Neuronal stem cell (in vitro differentiated cells): ENCODE results near the gene FOXF2.

Experiments
- DNase-seq: peaks from one replicate; pipeline ENCODE4 v3.0.0-alpha.2; 2013; ENCODE audit warnings: low spot score
- H2AFZ ChIP-seq: one replicate; pipeline ENCODE4 v1.6.1; 2013; ENCODE audit warnings: mild to moderate bottlenecking, low read length, inconsistent platforms
- H2AK5ac ChIP-seq: 2 replicates; pipeline ENCODE4 v1.6.1; 2013; ENCODE audit warnings: low read depth, mild to moderate bottlenecking, inconsistent platforms, low read length, moderate library complexity, mixed read lengths
- H2BK120ac ChIP-seq: 2 replicates; pipeline ENCODE4 v1.6.1; 2013; ENCODE audit warnings: low read depth, mild to moderate bottlenecking, inconsistent platforms, low read length, moderate library complexity, mixed read lengths
- H2BK12ac ChIP-seq: one replicate; pipeline ENCODE4 v1.6.1; 2013; ENCODE audit warnings: low read length, inconsistent platforms
- H2BK15ac ChIP-seq: 2 replicates; pipeline ENCODE4 v1.6.1; 2013; ENCODE audit warnings: mild to moderate bottlenecking, low read length, inconsistent platforms, mixed read lengths
- H2BK5ac ChIP-seq: one replicate; pipeline ENCODE4 v1.6.1; 2013; ENCODE audit warnings: inconsistent platforms, mild to moderate bottlenecking, low read length, moderate library complexity
- H3K14ac ChIP-seq: one replicate; pipeline ENCODE4 v1.6.1; 2013; ENCODE audit warnings: low read length, inconsistent platforms
- H3K18ac ChIP-seq: 2 replicates; pipeline ENCODE4 v1.6.1; 2013; ENCODE audit warnings: low read length, inconsistent platforms
- H3K23ac ChIP-seq: 2 replicates; pipeline ENCODE4 v1.6.1; 2013; ENCODE audit warnings: low read depth, mild to moderate bottlenecking, mixed read lengths, low read length, inconsistent platforms; ENCODE audit not compliant: poor library complexity
- H3K27ac ChIP-seq: replicated peaks from 3 replicates; pipeline ENCODE4 v1.5.1; 2013; ENCODE audit warnings: low read length, inconsistent platforms
- H3K27me3 ChIP-seq, 3 experiments: 2 replicates each; pipeline ENCODE4 v1.6.1; 2013; ENCODE audit warnings: low read length in 3 of 3, mild to moderate bottlenecking in 2 of 3, inconsistent platforms in 1 of 3, low read depth in 1 of 3, mixed read lengths in 1 of 3, moderate library complexity in 1 of 3; ENCODE audit not compliant: control insufficient read depth in 3 of 3, insufficient read depth in 3 of 3
- H3K36me3 ChIP-seq, 2 donors: replicated peaks in 1 of 2; 2 replicates each; pipeline ENCODE4 v1.6.1; 2013; ENCODE audit warnings: low read length in 2 of 2; ENCODE audit not compliant: control insufficient read depth in 2 of 2, insufficient read depth in 2 of 2
- H3K4ac ChIP-seq: 2 replicates; pipeline ENCODE4 v1.6.1; 2013; ENCODE audit warnings: inconsistent platforms, mild to moderate bottlenecking, low read length, moderate library complexity
- H3K4me1 ChIP-seq, 2 donors: 1 replicate in 1 of 2; 2 replicates in 1 of 2; pipeline ENCODE4 v1.6.1; 2013; ENCODE audit warnings: low read length in 2 of 2, low read depth in 1 of 2; ENCODE audit not compliant: control insufficient read depth in 2 of 2, insufficient read depth in 1 of 2
- H3K4me2 ChIP-seq: one replicate; pipeline ENCODE4 v1.6.1; 2013; ENCODE audit warnings: mild to moderate bottlenecking, low read length, inconsistent platforms; ENCODE audit not compliant: insufficient read depth, poor library complexity, severe bottlenecking
- H3K4me3 ChIP-seq, 2 donors: 2 replicates each; pipeline ENCODE4 v1.5.1; 2013; ENCODE audit warnings: low read length in 2 of 2, mild to moderate bottlenecking in 2 of 2, inconsistent platforms in 1 of 2, moderate library complexity in 1 of 2
- H3K79me1 ChIP-seq: one replicate; pipeline ENCODE4 v1.6.1; 2013; ENCODE audit warnings: low read depth, mild to moderate bottlenecking, inconsistent platforms, low read length, moderate library complexity
- H3K9ac ChIP-seq: one replicate; pipeline ENCODE4 v1.6.1; 2013; ENCODE audit warnings: mild to moderate bottlenecking, low read depth, low read length, inconsistent platforms; ENCODE audit not compliant: poor library complexity
- H3K9me3 ChIP-seq, 2 donors: replicated peaks in 1 of 2; 2 replicates each; pipeline versions ENCODE3 to v1.6.1; 2013; ENCODE audit warnings: low read length in 2 of 2, mild to moderate bottlenecking in 2 of 2, inconsistent platforms in 1 of 2, low read depth in 1 of 2, mixed read lengths in 1 of 2, moderate library complexity in 1 of 2; ENCODE audit not compliant: control insufficient read depth in 2 of 2, insufficient read depth in 1 of 2
- H4K8ac ChIP-seq: one replicate; pipeline ENCODE4 v1.6.1; 2013; ENCODE audit warnings: low read depth, mild to moderate bottlenecking, inconsistent platforms, low read length, moderate library complexity
- H4K91ac ChIP-seq: one replicate; pipeline ENCODE4 v1.6.1; 2013; ENCODE audit warnings: low read length, low read depth, mild to moderate bottlenecking, inconsistent platforms; ENCODE audit not compliant: poor library complexity
- WGBS, 2 donors: extraction: QIAGEN DNeasy Blood & Tissue Kit; methylation state at CpG; one replicate each; pipeline ENCODE4 v1.1.7; 2013; ENCODE audit warnings: missing lambda C conversion rate in 2 of 2, mixed read lengths in 1 of 2; ENCODE audit not compliant: insufficient read length in 2 of 2, insufficient replicate concordance in 1 of 2; ENCODE audit errors: extremely low coverage in 2 of 2; 5-methylcytosine and 5-hydroxymethylcytosine counted together

The FOXF2 gene

DNA sequence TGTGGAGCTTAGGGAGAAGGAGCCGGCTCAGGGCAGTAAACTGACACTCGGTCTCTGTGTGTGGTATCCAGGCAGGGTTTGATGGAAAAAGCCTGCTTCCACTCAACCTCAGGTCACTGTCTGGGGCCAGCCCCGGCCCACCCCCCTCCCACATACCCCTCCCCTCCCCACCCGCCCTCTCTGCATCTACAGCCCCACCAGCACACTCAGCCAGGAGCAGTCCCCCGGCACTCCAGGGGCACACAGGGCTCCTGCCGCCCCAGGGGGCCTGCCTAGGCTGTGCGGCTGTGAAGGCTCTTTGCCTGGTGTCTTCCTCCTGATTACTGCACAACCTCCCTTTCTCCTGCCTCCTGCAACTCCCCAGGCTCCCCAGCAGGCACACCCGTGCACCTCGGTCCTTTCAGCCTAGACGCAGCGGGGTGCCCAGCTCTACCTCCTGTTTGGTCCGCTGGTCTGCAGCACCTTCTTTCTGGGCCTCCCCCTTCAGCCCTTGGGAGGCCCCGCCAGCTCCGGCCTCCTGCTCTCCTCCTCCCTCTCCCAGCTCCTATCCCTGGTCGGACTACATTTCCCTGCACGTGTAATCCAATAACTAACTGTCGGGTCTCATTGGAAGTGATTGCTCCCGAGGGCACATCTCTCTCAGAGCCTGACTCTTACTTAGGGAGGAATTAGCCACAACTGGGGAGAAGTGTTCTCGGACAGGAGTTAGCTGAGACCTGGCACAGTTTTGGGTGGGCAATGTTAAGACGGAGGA, 1.3 kb upstream of the FOXF2 start:
- H2BK15ac ChIP-seq = no peak overlapping the region
- H3K9me3 ChIP-seq = peaks cover 0 to 3% of the 10 kb centered on the region in 2 donors
- no peak overlapping the region for H4K91ac ChIP-seq
- H2BK5ac ChIP-seq = no peak overlapping the region
- H4K8ac ChIP-seq = no peak overlapping the region
- H3K27me3 ChIP-seq = peaks cover 79 to 98% (median 92%) of the 10 kb centered on the region in 3 experiments
- peak overlapping the region; percentile 78 for H2AFZ ChIP-seq
- H3K27ac ChIP-seq = no peak overlapping the region
- H3K4me3 ChIP-seq = no peak overlapping the region
- H3K18ac ChIP-seq = peak overlapping the region; percentile 80
- H3K14ac ChIP-seq = no peak overlapping the region
- H2AK5ac ChIP-seq = no peak overlapping the region
- peak overlapping the region; percentile 11 for H3K4me2 ChIP-seq
- H3K79me1 ChIP-seq = no peaks in the 10 kb centered on the region
- H3K23ac ChIP-seq = peak overlapping the region; percentile 73
- peak overlapping the region; percentile 41 for H2BK12ac ChIP-seq
- H3K9ac ChIP-seq = peak overlapping the region; percentile 60
- H3K4ac ChIP-seq = no peak overlapping the region
- DNase-seq = peak; percentile 31
- no peak overlapping the region for H2BK120ac ChIP-seq
- no CpG with 5 or more reads among the region's 20 CpGs for WGBS, 2 donors
- H3K4me1 ChIP-seq = peaks cover 9 to 14% of the 10 kb centered on the region in 2 donors
- no peaks in the 10 kb centered on the region for H3K36me3 ChIP-seq

GRCh38 chr6:1388630-1389368, 577 bp upstream of the FOXF2 start:
- H3K36me3 ChIP-seq = no peaks in the 10 kb centered on the region
- no peak overlapping the region for H3K27ac ChIP-seq
- H3K9ac ChIP-seq = no peak overlapping the region
- peak overlapping the region; percentile 44 for H3K23ac ChIP-seq
- no peak overlapping the region for H4K8ac ChIP-seq
- peak overlapping the region; percentile 52 for H3K18ac ChIP-seq
- peaks cover 80 to 98% (median 93%) of the 10 kb centered on the region in 3 experiments for H3K27me3 ChIP-seq
- H3K79me1 ChIP-seq = no peaks in the 10 kb centered on the region
- peak; percentile 9 for DNase-seq
- no peak overlapping the region for H2BK15ac ChIP-seq
- H4K91ac ChIP-seq = no peak overlapping the region
- no peak overlapping the region for H2BK12ac ChIP-seq
- H2AFZ ChIP-seq = peak overlapping the region; percentile 78
- H2BK120ac ChIP-seq = no peak overlapping the region
- H3K4me3 ChIP-seq = peak overlapping the region in 1 of 2 donors; percentile 50
- no peak overlapping the region for H2BK5ac ChIP-seq
- H3K4me1 ChIP-seq = peaks cover 9 to 14% of the 10 kb centered on the region in 2 donors
- no peak overlapping the region for H2AK5ac ChIP-seq
- peaks cover 0 to 3% of the 10 kb centered on the region in 2 donors for H3K9me3 ChIP-seq
- no peak overlapping the region for H3K4ac ChIP-seq
- peak overlapping the region; percentile 39 for H3K4me2 ChIP-seq
- WGBS, 2 donors = no CpG with 5 or more reads among the region's 36 CpGs
- H3K14ac ChIP-seq = no peak overlapping the region

- Histone ChIP-seq H3K18ac (peak overlapping the region; percentile 74), H2AK5ac (peak overlapping the region; percentile 17), H2BK15ac (no peak overlapping the region), H2BK12ac (no peak overlapping the region), H3K4ac (no peak overlapping the region), H2BK5ac (no peak overlapping the region), H3K27me3 (peaks cover 74 to 96% (median 92%) of the 10 kb centered on the region in 3 experiments), H3K14ac (peak overlapping the region; percentile 73), H3K27ac (no peak overlapping the region), H3K9me3 (peaks cover 2 to 3% of the 10 kb centered on the region in 2 donors), H3K4me3 (peak overlapping the region; percentile 50 to 54), H4K91ac (no peak overlapping the region), H4K8ac (no peak overlapping the region), H3K4me2 (peak overlapping the region; percentile 72), H3K36me3 (no peaks in the 10 kb centered on the region), H2AFZ (peak overlapping the region; percentile 96), H3K9ac (peak overlapping the region; percentile 67), H3K4me1 (peaks cover 10 to 15% of the 10 kb centered on the region in 2 donors), H3K79me1 (no peaks in the 10 kb centered on the region), H3K23ac (peak overlapping the region; percentile 23), H2BK120ac (no peak overlapping the region)
- peak; percentile 36 for DNase-seq
- no CpG with 5 or more reads among the region's 106 CpGs for WGBS, 2 donors
Observed at GRCh38 chr6:1390133-1390945, 963 bp downstream of the FOXF2 start.
